Astrocyte (in vitro differentiated cells and primary cell): ENCODE results near the gene LRRFIP1. TPM values are rescaled to one million over a fixed set of nuclear protein-coding genes. Genes with fewer than 3 reads are reported as not detected.
A peak's percentile ranks its signal among the peaks of the same experiment; 100 is the strongest.

ENCODE experiments used
- DNase-seq: peaks from one replicate; pipeline ENCODE4 v3.0.0-alpha.2; 2010; ENCODE audit warnings: low read depth
- FAIRE-seq: peaks from 2 replicates; lab custom pipeline; 2011; peaks lifted over from hg19 to GRCh38; lab: Jason Lieb, UNC
- H2AFZ ChIP-seq: 2 replicates; pipeline ENCODE4 v1.6.0; 2012; ENCODE audit warnings: low read depth, low read length, inconsistent platforms
- H3K27ac ChIP-seq: 2 replicates; pipeline ENCODE4 v1.5.1; 2011; ENCODE audit warnings: low read depth, low read length, inconsistent platforms
- H3K27me3 ChIP-seq: 2 replicates; pipeline ENCODE4 v1.6.0; 2011; ENCODE audit warnings: low read length, inconsistent platforms; ENCODE audit not compliant: insufficient read depth
- H3K36me3 ChIP-seq: 2 replicates; pipeline ENCODE4 v1.5.1; 2011; ENCODE audit warnings: low read length, inconsistent platforms; ENCODE audit not compliant: insufficient read depth
- H3K4me1 ChIP-seq: 2 replicates; pipeline ENCODE4 v1.5.1; 2011; ENCODE audit warnings: low read length, inconsistent platforms; ENCODE audit not compliant: insufficient read depth
- H3K4me2 ChIP-seq: 2 replicates; pipeline ENCODE4 v1.6.0; 2012; ENCODE audit warnings: low read length, inconsistent platforms
- H3K4me3 ChIP-seq: 2 replicates; pipeline ENCODE4 v1.5.1; 2011; ENCODE audit warnings: low read depth, mild to moderate bottlenecking, low read length, inconsistent platforms; ENCODE audit not compliant: insufficient read depth
- H3K79me2 ChIP-seq: 2 replicates; pipeline ENCODE4 v1.6.0; 2012; ENCODE audit warnings: mild to moderate bottlenecking, low read length, inconsistent platforms; ENCODE audit not compliant: insufficient read depth
- H3K9ac ChIP-seq: 2 replicates; pipeline ENCODE4 v1.6.0; 2012; ENCODE audit warnings: mild to moderate bottlenecking, low read length, inconsistent platforms
- H3K9me3 ChIP-seq: 2 replicates; pipeline ENCODE4 v1.5.1; 2012; ENCODE audit warnings: low read depth, mild to moderate bottlenecking, low read length, inconsistent platforms; ENCODE audit not compliant: insufficient read depth
- H4K20me1 ChIP-seq: 2 replicates; pipeline ENCODE4 v1.6.0; 2012; ENCODE audit warnings: low read length, inconsistent platforms; ENCODE audit not compliant: insufficient read depth
- H3K27ac Mint-ChIP-seq: one replicate; pipeline ENCODE4 v1.8.0; 2021; ENCODE audit warnings: mild to moderate bottlenecking, mixed read lengths; ENCODE audit not compliant: unreplicated experiment
- H3K27me3 Mint-ChIP-seq: one replicate; pipeline ENCODE4 v1.8.0; 2021; ENCODE audit warnings: low read depth, mixed read lengths; ENCODE audit not compliant: unreplicated experiment
- H3K36me3 Mint-ChIP-seq: one replicate; pipeline ENCODE4 v1.8.0; 2021; ENCODE audit warnings: low read depth, mixed read lengths; ENCODE audit not compliant: unreplicated experiment
- H3K4me1 Mint-ChIP-seq: one replicate; pipeline ENCODE4 v1.8.0; 2021; ENCODE audit warnings: low read depth, mixed read lengths; ENCODE audit not compliant: unreplicated experiment
- H3K4me3 Mint-ChIP-seq: one replicate; pipeline ENCODE4 v1.8.0; 2021; ENCODE audit warnings: mild to moderate bottlenecking, moderate library complexity, mixed read lengths; ENCODE audit not compliant: unreplicated experiment
- H3K9me3 Mint-ChIP-seq: one replicate; pipeline ENCODE4 v1.8.0; 2021; ENCODE audit warnings: mild to moderate bottlenecking, mixed read lengths; ENCODE audit not compliant: unreplicated experiment
- EZH2 ChIP-seq: IDR thresholded peaks from 2 replicates; pipeline ENCODE4 v1.6.1; 2012; ENCODE audit warnings: mild to moderate bottlenecking, low read length, inconsistent platforms; ENCODE audit not compliant: insufficient read depth
- total RNA-seq: library from RNA; stranded (reverse); gene quantifications from 2 replicates; pipeline ENCODE4 v1.2.1, GENCODE V29; 2021
- TF ChIP-seq, protein P1 (sequence below): IDR thresholded peaks from 2 replicates; pipeline ENCODE4 v1.5.1; 2011; ENCODE audit warnings: low read depth, mild to moderate bottlenecking, inconsistent platforms, low read length, moderate library complexity; ENCODE audit not compliant: insufficient read depth

Gene LRRFIP1
- total RNA-seq, 1 donor from 2014 or later, result 83.3 TPM

DNA sequence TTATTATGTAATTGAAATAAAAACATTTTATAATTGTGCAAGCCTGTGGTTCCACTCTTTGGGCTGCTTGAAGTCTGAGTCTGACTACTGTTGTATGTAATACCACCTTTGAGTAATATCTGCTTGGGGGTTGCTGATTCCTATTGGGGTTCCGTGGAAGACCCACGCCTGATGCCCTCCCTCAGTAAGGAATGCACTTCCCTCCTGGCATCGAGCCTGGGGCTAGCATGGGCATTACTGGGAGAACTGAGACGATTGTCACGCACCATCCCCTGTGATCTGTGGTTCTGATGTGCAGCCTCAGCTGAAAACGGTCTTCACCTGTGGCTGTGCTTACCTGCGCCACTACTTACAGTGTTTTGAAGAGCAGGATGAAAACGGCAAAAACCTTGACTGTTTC, 138.5 kb downstream of the LRRFIP1 start:
- peaks cover 14% of the 10 kb centered on the region for H4K20me1 ChIP-seq
- no peaks in the 10 kb centered on the region for H3K27me3 ChIP-seq
- H2AFZ ChIP-seq, result no peak overlapping the region
- H3K79me2 ChIP-seq, result no peaks in the 10 kb centered on the region
- peaks cover 17% of the 10 kb centered on the region for H3K36me3 ChIP-seq
- H3K4me3 Mint-ChIP-seq, result no peak overlapping the region
- H3K9me3 Mint-ChIP-seq, result no peaks in the 10 kb centered on the region
- FAIRE-seq (no peak), DNase-seq (no peak)
- H3K4me1 ChIP-seq, result peaks cover 17% of the 10 kb centered on the region
- H3K36me3 Mint-ChIP-seq, result peaks cover 29% of the 10 kb centered on the region
- peak overlapping the region; percentile 77 for H3K27ac ChIP-seq
- no peaks in the 10 kb centered on the region for H3K27me3 Mint-ChIP-seq
- H3K27ac Mint-ChIP-seq, result peak overlapping the region; percentile 44
- no peak for TF ChIP-seq EZH2
- TF ChIP-seq, protein P1, sequence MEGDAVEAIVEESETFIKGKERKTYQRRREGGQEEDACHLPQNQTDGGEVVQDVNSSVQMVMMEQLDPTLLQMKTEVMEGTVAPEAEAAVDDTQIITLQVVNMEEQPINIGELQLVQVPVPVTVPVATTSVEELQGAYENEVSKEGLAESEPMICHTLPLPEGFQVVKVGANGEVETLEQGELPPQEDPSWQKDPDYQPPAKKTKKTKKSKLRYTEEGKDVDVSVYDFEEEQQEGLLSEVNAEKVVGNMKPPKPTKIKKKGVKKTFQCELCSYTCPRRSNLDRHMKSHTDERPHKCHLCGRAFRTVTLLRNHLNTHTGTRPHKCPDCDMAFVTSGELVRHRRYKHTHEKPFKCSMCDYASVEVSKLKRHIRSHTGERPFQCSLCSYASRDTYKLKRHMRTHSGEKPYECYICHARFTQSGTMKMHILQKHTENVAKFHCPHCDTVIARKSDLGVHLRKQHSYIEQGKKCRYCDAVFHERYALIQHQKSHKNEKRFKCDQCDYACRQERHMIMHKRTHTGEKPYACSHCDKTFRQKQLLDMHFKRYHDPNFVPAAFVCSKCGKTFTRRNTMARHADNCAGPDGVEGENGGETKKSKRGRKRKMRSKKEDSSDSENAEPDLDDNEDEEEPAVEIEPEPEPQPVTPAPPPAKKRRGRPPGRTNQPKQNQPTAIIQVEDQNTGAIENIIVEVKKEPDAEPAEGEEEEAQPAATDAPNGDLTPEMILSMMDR, result no peak
- peaks cover 19% of the 10 kb centered on the region for H3K4me1 Mint-ChIP-seq
- H3K9me3 ChIP-seq, result no peaks in the 10 kb centered on the region
- H3K9ac ChIP-seq, result peak overlapping the region; percentile 56
- no peak overlapping the region for H3K4me3 ChIP-seq
- peak overlapping the region; percentile 62 for H3K4me2 ChIP-seq

DNA sequence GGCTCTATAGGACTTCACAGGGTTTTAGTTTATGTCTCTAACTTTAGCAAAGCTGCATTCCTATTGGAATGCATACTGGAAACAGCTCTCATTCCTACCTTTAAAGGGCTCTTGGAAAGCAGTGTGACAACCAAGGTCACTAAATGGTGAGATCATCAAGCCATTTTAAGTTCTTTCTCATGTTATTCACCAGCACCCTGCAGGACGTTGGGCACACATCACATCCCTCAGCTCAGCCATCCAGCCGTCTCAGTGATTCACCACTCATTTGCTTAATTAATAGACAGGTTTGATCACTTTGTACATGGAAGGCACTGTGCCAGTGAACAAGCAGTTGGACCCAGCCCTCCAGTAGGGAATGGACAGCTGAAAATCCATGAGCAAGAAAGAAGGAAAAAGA, 139.0 kb downstream of the LRRFIP1 start:
- peaks cover 20% of the 10 kb centered on the region for H3K36me3 ChIP-seq
- H3K4me1 ChIP-seq, result peaks cover 17% of the 10 kb centered on the region
- no peak overlapping the region for H3K4me3 Mint-ChIP-seq
- H3K9ac ChIP-seq, result peak overlapping the region; percentile 56
- H3K4me3 ChIP-seq, result no peak overlapping the region
- FAIRE-seq (peak; percentile 75), DNase-seq (peak; percentile 72)
- peak overlapping the region; percentile 77 for H3K27ac ChIP-seq
- H4K20me1 ChIP-seq, result peaks cover 14% of the 10 kb centered on the region
- H2AFZ ChIP-seq, result no peak overlapping the region
- H3K9me3 ChIP-seq, result no peaks in the 10 kb centered on the region
- peaks cover 19% of the 10 kb centered on the region for H3K4me1 Mint-ChIP-seq
- peak overlapping the region; percentile 73 for H3K27ac Mint-ChIP-seq
- no peaks in the 10 kb centered on the region for H3K79me2 ChIP-seq
- peaks cover 30% of the 10 kb centered on the region for H3K36me3 Mint-ChIP-seq
- no peaks in the 10 kb centered on the region for H3K9me3 Mint-ChIP-seq
- H3K27me3 ChIP-seq, result no peaks in the 10 kb centered on the region
- peak overlapping the region; percentile 62 for H3K4me2 ChIP-seq
- no peaks in the 10 kb centered on the region for H3K27me3 Mint-ChIP-seq
- no peak for TF ChIP-seq EZH2
- TF ChIP-seq, protein P1, result no peak

DNA sequence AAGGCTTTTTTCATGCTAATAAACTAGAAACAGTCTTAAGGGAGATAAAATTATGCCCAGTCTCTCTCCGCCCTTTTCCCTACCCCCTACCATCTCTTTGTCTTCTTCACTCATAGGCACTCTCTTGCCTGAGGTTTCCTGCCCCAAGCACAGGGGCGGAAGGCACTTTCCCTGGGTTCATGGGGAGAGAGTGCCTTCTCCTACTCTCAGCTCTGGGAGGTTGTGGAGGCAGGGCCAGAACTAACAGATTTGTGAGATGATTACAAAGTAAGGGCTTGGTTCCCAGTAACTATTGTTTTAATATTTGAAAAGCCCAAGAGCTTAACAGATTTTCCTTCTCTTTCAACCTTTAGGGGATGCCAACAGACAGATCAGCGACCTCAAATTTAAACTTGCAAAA, 145.1 kb downstream of the LRRFIP1 start:
- Histone ChIP-seq H3K4me2 (no peak overlapping the region), H3K27ac (no peak overlapping the region), H3K36me3 (peaks cover 32% of the 10 kb centered on the region), H3K4me1 (no peaks in the 10 kb centered on the region), H3K79me2 (peaks cover 3% of the 10 kb centered on the region), H3K9me3 (no peaks in the 10 kb centered on the region), H4K20me1 (peaks cover 10% of the 10 kb centered on the region), H2AFZ (no peak overlapping the region), H3K4me3 (no peak overlapping the region), H3K9ac (no peak overlapping the region), H3K27me3 (no peaks in the 10 kb centered on the region)
- no peak for DNase-seq
- Mint-ChIP-seq H3K4me3 (no peak overlapping the region), H3K27me3 (no peaks in the 10 kb centered on the region), H3K9me3 (no peaks in the 10 kb centered on the region), H3K36me3 (peaks cover 20% of the 10 kb centered on the region), H3K4me1 (peaks cover 9% of the 10 kb centered on the region), H3K27ac (no peak overlapping the region)
- FAIRE-seq, result no peak
- TF ChIP-seq, protein P1, result no peak
- no peak for TF ChIP-seq EZH2
